GM18873 (cell line): ENCODE measurements around the gene NCOA7.
A peak's percentile ranks its signal among the peaks of the same experiment; 100 is the strongest.
"Not testable (repeated sequence)": the region's sequence is repeated elsewhere in the genome, so short reads cannot be mapped to it uniquely, and the experiment has no call there.

ENCODE experiments used
- ATAC-seq: cut with Tn5 transposase; IDR thresholded peaks from one replicate; pipeline ENCODE4 v1.9.1; 2021; ENCODE audit warnings: mild to moderate bottlenecking, moderate library complexity, moderate number of reproducible peaks; ENCODE audit not compliant: unreplicated experiment, low FRiP score

Gene NCOA7

GRCh38 chr6:125913145-125913544 is 122.4 kb downstream of the NCOA7 start:
- no peak for ATAC-seq

DNA sequence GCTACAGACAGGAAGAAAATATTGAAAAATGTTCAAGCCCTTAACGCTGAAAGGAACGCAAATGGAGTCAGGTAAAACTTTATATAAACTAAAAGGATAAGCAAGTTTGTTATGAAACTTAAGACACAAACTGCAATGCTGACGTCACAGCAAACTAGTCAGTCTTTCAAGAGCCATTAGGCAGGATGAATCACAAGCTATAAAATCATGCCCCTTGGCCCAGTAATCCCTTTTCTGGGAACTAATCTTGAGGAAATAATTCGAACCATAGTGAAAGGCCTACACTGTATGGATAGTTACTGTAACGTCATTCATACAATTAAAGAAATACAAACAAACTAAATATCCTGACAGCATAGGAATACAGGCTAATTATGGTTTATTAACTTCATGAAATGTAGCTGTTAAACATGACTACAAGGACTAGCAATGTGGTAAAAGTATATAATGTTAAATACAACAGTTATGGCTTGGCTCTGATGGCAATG is 123.1 kb downstream of the NCOA7 start:
- no peak for ATAC-seq

GRCh38 chr6:125918230-125918629 is 127.5 kb downstream of the NCOA7 start:
- no peak for ATAC-seq

DNA sequence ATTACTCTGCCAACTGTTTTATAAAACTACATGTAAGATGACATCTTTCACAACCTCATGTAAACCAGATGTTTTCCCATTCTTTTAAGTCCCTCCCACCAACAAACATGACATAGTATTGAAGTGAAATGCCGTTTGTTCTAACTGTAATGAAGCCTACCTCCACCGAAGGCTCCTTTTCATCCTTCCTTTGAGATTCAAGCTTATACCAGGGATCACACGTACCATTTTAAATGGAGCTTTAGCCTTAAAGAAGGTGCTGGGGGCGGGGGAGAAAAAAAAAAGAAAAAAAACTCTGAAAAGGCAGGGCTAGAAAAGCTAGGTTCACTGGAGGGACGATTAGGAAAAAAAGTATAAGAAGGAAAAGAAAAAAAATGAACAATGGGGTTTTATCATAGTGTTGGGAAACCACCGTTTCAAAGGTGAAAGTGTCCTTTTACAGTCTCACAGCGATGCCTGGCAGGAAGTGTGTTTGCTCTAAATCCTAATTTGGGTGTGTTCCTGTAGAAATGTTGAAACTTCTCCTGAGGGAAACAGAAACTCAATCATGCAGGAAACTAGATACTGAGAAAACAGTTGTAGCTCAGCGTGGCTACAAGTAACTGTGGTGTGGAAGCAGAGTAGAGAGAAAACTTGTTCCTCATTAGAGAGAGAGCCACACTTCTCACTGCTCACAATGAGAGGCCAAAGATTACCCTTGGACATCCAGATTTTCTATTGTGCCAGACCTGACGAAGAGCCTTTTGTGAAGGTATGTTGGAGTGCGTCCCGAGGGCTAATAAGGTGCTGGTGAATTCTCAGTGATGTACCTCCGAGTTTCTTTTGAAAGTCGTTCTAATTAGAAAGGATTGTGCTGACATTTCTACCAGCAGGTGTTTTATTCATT is 128.2 kb downstream of the NCOA7 start:
- peak; percentile 98 for ATAC-seq

DNA sequence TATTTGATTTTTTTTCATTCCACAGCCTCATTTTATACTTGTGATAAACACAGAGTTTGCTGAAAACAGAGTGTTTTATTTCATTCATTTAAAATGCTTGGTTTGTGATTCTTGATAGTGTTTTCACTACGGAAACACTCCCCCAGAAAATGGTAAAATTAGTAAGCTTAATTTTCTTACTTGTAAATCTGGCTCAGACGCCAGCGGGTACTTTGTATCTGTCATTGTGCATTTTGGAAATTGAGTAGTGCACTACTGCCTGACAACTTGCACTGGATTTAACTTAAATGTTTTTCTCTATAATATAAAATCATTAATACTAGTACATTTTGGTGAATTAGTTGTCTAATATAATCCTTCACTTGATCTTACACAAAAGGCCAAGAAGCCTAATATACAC is 128.9 kb downstream of the NCOA7 start:
- ATAC-seq, result no peak

DNA sequence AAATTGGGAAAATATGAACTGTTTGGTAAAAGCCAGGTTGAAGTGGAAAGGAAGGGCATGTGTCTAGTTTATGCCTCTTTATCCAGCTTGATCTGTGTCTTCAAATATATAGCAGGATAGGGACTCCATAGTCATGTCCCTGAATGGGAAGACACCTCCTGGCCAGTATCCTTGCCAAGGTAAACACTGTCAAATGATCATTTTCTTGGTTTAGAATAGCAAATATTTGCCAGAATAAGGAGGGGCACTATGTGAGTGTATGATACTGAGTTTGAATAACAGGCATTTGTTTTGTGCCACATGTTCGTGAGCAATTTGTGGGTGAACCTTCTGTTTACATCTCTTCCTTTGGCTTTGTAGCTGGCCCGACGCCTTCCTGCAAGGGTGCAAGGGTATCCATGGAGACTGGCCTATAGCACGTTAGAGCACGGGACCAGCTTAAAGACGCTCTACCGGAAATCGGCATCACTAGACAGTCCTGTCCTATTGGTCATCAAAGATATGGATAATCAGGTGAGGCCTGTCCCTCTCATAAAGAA is 131.6 kb downstream of the NCOA7 start:
- no peak for ATAC-seq

DNA sequence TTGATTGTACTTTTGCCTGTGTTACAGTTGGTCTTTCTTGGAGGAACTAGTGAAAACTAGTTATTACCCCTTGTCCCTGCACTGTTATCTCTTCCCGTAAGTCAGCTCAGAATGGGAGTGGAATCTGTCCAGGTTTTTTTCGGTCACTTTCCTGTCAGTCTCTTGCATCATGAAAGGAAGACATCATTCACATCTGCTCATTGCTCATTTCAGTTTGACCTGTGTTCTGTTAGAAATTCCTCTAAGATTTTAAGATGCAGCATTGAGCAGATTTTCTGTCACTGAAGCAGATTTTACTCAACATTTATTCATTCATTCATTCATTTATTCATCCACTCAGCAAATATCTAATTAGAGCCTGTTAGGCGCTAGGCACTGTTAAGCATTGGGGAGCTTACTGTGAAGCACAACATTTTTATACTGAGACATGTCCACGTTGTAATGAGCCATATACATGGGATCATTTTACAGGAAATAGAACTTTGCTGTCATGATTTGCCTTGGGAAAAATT is 132.7 kb downstream of the NCOA7 start:
- no peak for ATAC-seq

DNA sequence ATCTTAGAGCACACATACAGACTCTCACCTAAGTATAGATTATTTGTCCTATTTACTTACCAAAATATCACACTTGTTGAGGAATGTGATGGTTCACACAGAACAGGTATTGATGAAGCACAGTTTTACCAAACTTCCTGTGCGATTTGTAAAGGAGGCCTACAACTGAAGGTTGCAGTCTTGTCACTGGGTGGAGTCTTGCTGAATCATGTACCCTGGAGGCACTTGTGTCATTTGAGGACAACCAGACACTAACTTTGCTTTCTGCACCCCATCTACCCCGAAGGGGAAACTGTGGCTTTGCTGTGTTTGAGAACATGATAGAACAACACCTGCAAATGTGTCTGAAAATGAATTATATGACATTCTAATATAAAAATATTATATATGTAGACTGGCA is 133.4 kb downstream of the NCOA7 start:
- no peak for ATAC-seq

- no peak for ATAC-seq
These were observed 134.1 kb downstream of the NCOA7 start for GRCh38 chr6:125924697-125925358.

DNA sequence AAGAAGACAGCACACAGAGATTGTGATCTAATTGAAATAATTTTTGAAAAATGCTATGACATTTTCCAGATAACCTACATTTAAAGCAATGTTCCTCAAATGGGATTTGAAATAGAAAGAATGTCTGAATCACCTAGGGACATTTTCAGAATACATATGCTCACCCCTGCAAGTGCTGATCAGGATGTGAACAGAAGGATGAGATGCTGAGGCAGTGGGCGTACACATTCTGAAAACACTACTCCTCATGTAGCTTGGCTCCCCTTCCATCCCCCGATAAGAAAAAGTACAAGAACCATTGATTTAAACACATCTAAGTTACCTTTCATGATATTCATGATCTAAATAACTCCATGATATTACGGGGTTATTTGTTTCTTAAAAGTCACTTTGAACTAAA is 136.0 kb downstream of the NCOA7 start:
- no peak for ATAC-seq

GRCh38 chr6:125927761-125928160 is 137.0 kb downstream of the NCOA7 start:
- ATAC-seq, result no peak

DNA sequence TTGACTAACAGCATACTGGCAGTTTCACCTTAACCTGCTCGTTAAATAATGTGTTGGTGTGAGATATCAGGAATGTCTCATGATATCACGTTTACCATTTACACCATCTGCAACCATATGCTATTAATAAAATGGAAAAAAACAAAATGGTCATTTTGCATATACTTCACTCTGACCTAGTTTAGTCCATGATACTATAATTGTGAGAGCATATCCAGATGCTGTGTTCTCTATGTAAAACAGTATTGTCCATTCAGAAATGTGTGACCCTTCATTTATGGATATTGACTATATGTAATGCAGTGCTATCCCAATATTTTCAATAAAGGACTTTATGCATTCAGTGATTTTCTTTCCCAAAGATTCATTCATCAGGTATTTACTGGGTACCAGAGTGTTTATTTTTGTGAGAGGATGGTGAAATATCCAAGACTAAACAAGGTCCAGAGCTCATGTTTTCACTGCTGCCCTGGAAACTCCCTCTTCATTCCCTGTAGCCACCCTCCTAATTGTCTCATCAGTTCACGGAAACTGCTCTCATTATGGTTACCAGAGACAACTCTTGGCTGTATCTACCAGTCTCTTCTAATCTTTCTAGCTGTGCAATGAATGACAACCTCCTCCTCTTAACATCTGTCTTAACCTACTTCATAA is 140.1 kb downstream of the NCOA7 start:
- no peak for ATAC-seq

DNA sequence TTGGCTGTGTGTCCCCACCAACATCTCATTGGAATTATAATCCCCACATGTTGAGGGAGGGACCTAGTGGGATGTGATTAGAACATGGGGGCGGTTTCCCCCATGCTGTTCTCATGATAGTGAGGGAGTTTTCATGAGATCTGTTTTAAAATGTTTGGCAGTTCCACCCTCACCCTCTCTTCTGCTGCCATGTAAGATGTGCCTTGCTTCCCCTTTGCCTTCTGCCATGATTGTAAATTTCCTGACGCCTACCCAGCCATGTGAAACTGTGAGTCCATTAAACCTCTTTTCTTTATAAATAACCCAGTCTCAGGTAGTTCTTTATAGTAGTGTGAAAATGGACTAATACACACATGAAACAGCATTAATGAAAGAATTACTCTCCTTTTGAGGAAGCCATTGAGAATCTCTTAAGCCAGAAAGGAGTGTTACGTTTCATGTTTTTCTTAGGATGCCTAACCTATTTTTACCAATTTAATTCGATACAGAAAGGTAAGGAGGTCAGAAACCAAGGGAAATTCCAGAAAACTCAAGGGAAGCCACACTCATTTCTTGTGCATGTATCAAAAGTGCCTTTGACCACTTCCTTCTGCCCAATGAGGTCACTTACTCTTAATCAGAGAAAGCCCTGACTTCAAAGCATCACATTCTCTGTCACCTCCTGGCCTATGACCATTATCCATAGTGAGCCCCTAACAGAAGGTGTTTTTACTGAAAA is 141.1 kb downstream of the NCOA7 start:
- peak; percentile 86 for ATAC-seq

- no peak for ATAC-seq
These were observed 141.7 kb downstream of the NCOA7 start for GRCh38 chr6:125932451-125932795.

DNA sequence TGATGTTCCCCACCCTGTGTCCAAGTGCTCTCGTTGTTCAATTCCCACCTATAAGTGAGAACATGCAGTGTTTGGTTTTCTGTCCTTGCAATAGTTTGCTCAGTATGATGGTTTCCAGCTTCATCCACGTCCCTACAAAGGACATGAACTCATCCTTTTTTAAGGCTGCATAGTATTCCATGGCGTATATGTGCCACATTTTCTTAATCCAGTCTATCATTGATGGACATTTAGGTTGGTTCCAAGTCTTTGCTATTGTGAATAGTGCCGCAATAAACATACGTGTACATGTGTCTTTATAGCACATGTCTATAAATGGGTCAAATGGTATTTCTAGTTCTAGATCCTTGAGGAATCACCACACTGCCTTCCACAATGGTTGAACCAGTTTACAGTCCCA is 144.8 kb downstream of the NCOA7 start:
- ATAC-seq, result not testable (repeated sequence)

GRCh38 chr6:125939026-125939425 is 148.3 kb downstream of the NCOA7 start:
- no peak for ATAC-seq

- no peak for ATAC-seq
These were observed 149.0 kb downstream of the NCOA7 start for GRCh38 chr6:125939791-125940190.

GRCh38 chr6:125940247-125941041 is 149.7 kb downstream of the NCOA7 start:
- ATAC-seq, result no peak
